Measurements from ENCODE around the gene CSF2.

Gene CSF2

GRCh38 chr5:132055441-132055807 lies 18.2 kb upstream of the CSF2 start:
- no peak for DNase-seq (ENCODE audit: low spot score)

GRCh38 chr5:132055808-132056609 lies 17.6 kb upstream of the CSF2 start:
- DNase-seq (ENCODE audit: low spot score): no peak

DNA sequence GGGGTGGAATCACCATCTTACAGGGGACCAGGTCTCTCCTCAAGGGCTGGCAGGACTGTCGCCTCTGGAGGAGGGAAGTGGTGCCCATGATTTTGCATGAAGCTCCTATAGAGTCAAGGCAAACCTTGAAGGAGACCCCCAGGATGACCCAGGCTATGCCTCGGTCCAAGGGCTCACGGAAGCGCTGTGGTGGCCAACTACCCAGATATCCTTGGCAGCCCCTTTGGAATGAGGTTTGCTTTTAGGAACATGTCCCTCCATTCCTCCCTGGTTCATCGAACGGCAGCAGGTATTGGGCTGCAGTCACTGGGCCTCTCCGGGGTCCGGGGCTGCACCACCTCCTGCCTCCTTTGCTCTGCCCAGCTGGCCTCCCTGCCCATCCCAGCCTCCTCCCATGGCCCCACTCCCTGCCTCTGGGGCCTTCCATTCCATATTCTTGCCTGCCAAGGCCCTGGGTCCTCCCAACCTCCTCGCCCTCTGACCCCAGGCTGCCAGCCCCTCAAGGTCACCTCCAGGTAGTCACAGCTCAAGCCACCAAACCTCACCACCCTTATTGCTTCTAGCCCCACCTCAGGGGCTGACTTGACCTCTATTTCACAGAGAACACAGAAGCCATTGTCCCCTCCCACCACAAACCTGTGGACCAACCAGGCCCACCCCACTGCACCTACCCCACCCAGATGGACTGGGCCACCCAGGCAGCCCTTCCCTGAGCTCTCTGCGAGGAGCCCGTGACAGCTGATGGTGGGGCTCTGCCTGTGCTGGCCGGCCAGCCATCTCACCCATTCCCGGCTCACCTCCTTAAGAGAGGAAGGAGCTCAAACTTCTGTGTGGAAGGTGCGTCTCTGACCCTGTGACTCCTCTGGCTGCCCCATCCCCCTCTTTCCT lies 16.7 kb upstream of the CSF2 start:
- no peak for DNase-seq (ENCODE audit: low spot score)

DNA sequence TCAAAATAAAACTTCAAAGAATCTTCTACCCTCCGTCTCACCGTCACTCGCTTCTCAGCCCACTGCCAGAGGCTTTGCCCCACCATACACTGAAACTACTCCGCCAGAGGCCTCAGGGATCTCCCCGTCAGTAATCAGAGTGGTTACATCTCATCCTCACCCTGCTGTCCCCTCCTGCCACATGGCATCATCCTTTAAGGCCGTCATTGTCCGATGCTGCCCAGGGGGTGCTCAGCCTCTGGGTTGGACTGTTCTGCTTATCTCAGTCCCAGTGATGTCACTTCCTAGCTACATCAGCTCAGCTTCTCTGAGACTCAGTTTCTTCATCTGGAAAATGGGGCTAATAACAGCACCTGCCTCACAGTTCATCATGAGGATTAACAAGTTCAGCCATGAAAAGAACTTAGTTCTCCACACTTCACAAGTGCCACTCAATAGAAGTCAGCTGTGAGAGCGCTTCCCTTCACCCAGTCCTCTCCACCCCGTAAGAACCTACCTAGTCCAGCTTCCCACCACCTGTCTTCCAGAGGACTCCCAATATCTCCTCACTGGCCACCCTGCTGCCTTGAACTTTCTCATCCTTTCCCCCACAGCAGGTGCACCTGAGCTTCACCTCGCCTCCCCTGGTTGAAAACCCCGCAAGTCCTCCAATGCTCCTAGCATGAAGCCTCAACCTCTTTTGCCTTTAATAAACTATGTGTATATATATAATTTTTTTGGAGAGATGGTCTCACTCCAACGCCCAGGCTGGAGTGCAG lies 15.9 kb upstream of the CSF2 start:
- no peak for DNase-seq (ENCODE audit: low spot score)

DNA sequence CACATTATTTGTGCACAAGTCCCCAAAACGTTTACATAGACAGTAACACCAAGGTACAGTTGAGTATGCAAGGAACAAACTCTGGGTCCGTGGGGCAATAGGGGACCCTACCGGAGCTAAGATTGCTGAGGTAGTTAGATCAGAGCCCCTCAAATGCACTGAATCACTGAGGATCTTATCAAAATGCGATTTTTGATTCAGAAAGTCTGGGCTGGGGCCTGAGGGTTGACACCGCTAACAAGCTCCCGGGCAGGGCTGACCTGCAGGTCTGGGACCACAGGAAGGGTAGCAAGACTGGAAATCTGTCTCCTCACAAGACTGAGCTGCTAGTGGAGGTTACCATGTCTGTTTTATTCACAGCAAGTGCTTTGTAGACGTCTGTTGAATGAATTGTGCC lies 14.9 kb upstream of the CSF2 start:
- DNase-seq (ENCODE audit: low spot score): no peak

GRCh38 chr5:132059043-132059695 lies 14.4 kb upstream of the CSF2 start:
- no peak for DNase-seq (ENCODE audit: low spot score)

- DNase-seq (ENCODE audit: low spot score): no peak
These were observed 13.7 kb upstream of the CSF2 start for GRCh38 chr5:132059696-132060500.

GRCh38 chr5:132060501-132061161 lies 13.0 kb upstream of the CSF2 start, which contains the start of gene IL3:
Gene IL3, plus strand, starts transcription at chr5:132060655. Its CDS starts 52 bp downstream, at chr5:132060707.
- no peak for DNase-seq (ENCODE audit: low spot score)

DNA sequence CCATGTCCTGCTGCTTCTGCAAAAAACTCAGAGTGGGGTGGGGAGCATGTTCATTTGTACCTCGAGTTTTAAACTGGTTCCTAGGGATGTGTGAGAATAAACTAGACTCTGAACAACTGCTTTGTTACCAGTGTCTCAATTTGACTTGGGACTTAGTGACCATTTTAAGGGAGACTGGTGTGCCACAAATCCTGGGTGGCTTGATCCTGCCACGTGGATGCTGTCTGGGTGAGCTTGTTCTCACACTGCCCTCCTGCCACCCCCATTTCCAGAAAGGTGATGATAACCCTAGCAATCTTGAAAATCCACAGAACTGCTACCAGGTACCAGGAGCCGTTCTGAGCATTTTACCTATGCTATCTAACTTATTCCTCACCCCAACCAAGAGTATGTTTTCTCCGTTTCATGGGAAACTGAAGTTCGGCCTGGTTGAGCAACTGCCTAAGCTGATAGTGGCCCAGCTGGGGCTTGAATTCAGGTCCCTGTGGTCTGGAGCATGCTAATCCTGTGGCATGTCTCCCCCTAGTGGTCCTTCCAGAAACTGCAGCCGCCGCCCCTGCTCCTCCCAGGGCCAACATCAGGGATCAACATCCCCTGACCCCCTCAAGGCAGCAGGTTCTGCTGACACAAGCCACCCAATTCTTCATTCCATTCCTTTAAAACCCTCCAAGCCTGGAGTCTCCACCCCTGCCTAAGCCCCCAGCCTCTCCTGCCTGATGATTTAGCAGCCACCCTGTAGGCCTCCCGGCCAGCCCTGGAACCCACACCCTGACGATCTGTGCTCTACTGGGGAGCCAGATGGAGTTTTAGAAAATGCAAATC lies 10.3 kb upstream of the CSF2 start:
- peak; percentile 13 for DNase-seq (ENCODE audit: low spot score)

DNA sequence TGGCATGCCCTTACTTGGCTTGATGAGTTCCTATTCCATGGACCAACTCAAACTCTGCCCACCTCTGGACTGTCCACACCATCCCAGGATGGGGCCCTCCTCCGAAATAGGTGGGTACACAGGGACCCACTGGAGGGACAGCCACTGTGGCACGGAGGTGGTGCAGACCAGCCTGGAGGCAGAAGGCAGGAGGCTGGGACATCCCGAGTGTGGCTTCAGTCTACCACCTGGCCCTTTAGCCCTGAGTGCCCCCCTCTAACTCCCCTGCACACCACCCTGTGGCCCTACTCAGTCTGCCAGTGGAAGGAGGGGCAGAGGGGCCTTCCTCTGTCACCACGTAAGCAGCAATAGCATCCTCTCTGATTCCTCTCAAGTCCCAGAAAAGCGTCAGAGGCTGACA lies 9.4 kb upstream of the CSF2 start:
- DNase-seq (ENCODE audit: low spot score): no peak

DNA sequence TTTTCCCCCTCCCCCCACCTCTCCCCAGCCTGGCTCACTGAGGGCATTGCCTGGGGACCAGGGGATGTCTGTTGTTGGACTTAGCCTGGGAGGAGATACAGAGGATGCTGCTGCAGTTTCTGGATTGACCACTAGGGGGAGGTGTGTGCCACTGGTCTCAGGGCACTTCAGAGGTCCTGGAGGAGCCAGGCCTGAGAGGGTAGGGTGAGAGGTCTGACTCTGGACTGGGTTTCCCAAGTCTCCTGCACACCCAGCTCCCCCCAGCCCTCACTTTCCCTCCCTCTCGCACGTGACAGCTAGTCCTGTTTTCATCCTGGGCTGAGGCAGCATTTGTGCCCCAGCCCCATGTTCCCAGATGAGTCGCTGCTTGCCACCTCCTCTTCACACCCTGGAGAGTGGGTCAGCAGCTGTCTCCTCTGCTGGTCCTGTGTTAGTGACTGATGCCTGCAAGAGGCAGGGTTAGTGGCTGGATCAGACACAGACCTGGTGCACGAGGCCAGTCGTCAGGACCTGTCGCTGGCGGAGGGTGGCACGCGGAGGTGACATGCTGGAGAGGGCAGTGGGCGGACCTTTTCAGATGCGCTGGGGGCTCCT lies 8.8 kb upstream of the CSF2 start:
- DNase-seq (ENCODE audit: low spot score): peak; percentile 42

DNA sequence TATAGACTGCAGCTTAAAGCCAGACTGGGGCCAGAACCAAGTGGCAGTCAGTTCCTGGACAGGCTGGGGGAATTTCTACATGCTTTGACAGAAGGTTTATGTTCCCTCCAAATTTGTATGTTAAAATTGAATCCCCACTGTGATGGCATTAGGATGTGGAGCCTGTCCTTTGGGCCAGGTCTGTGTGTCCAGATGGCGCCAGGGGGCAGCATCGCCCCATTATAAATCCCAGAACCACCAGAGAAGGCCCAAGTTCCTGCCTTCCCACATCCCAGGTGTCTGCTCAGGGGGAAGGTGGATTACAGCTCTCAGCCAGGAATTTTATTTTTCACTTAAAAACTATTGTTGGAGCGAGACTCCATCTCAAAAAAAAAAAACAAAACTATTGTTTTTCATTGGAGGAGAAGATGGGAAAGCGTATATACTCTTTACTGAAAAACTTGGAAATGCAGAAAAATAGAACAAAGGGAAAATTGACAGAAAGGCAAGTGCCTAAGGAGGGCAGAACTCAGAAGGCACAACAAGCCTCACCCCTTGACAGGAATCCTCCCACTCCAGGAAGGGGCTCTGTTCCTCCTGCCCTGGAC lies 8.1 kb upstream of the CSF2 start:
- no peak for DNase-seq (ENCODE audit: low spot score)

GRCh38 chr5:132065951-132066701 lies 7.5 kb upstream of the CSF2 start:
- DNase-seq (ENCODE audit: low spot score): no peak

GRCh38 chr5:132066871-132067270 lies 6.7 kb upstream of the CSF2 start:
- DNase-seq (ENCODE audit: low spot score): no peak

- DNase-seq (ENCODE audit: low spot score): no peak
These were observed 6.1 kb upstream of the CSF2 start for GRCh38 chr5:132067451-132067850.

GRCh38 chr5:132067941-132068808 lies 5.4 kb upstream of the CSF2 start:
- DNase-seq (ENCODE audit: low spot score): no peak

DNA sequence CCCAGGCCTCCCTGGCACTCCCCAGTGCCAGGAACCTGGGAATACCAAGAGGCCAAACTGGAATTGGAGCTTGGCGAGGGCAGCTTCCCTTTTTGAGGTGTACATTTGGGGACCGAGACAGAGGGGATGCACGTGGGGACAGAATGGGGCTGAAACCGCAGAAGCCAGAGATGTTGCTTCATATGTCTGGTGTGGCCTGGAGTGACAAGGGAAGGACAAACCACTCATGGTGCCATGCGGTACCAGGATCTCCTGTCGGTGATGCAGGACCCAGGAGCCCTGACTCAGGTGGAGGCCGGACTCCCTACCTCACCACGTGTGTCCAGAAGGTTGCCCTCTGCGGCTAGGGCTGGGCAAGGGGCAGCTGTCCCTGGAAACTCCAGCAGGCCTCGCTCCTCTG lies 4.0 kb upstream of the CSF2 start:
- no peak for DNase-seq (ENCODE audit: low spot score)

Measured in putamen (tissue), 1 donor.